Measurements from ENCODE around the gene CHMP4B. TPM values are rescaled to one million over a fixed set of nuclear protein-coding genes. Genes with fewer than 3 reads are reported as not detected.

Gene CHMP4B
- total and polyA plus RNA-seq, 12 donors = 87.5 to 246 (median 103) TPM

DNA sequence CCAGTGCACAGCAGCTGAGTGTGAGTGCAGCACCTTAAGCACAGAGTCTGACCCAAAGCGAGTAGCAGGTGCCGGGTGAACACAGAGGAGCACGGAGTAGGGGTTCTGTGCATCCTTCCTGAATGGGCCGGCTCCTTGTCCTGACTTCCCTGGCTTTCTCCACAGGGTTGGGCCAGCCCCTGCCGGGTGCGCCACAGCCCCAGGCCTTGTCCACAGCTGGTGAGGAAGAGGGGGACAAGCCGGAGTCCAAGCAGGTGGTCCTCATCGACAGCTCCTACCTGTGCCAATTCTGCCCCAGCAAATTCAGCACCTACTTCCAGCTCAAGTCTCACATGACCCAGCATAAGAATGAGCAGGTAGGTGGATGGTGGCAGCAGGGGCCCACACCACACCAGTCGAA lies 44.5 kb upstream of the CHMP4B start:
- no peak for DNase-seq
- WGBS, 2 donors = 93 to 94% methylated on average over 9 of the region's 9 CpGs
- TF ChIP-seq, protein P1, sequence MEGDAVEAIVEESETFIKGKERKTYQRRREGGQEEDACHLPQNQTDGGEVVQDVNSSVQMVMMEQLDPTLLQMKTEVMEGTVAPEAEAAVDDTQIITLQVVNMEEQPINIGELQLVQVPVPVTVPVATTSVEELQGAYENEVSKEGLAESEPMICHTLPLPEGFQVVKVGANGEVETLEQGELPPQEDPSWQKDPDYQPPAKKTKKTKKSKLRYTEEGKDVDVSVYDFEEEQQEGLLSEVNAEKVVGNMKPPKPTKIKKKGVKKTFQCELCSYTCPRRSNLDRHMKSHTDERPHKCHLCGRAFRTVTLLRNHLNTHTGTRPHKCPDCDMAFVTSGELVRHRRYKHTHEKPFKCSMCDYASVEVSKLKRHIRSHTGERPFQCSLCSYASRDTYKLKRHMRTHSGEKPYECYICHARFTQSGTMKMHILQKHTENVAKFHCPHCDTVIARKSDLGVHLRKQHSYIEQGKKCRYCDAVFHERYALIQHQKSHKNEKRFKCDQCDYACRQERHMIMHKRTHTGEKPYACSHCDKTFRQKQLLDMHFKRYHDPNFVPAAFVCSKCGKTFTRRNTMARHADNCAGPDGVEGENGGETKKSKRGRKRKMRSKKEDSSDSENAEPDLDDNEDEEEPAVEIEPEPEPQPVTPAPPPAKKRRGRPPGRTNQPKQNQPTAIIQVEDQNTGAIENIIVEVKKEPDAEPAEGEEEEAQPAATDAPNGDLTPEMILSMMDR (IDR thresholded peaks at IDR 0.05) = no peak
- intact Hi-C loops (cut with DNase I) = no loop called here
- no peaks in the 10 kb centered on the region for H3K27me3 ChIP-seq
- ATAC-seq = no peak
- peaks cover 0 to 69% (median 10%) of the 10 kb centered on the region in 9 donors for H3K36me3 ChIP-seq
- no peak overlapping the region for H3K27ac ChIP-seq
- H3K9me3 ChIP-seq = no peaks in the 10 kb centered on the region
- H3K4me3 ChIP-seq = no peak overlapping the region
- peaks cover 0 to 3% (median 0%) of the 10 kb centered on the region in 9 donors for H3K4me1 ChIP-seq

DNA sequence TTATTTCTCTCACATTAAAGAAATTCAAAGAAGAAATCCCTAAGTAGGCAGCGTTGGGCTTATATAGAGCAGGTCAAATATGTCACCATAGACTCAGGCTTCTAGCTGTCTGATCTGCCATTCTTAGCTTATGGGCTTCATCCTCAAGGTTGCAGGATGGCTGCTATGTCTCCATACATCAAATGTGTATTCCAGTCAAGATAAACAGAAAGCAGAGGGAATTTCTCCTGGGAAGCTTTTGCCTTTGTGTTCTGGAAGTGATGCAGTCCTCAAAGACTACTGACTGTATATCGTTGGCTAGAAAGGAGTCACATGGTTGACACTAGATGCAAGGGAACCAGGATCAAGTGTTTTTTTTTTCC lies 43.4 kb upstream of the CHMP4B start:
- H3K4me3 ChIP-seq = no peak overlapping the region
- H3K27me3 ChIP-seq = no peaks in the 10 kb centered on the region
- TF ChIP-seq, protein P1 (IDR thresholded peaks at IDR 0.05) = no peak
- H3K9me3 ChIP-seq = no peaks in the 10 kb centered on the region
- H3K36me3 ChIP-seq = peaks cover 0 to 60% (median 10%) of the 10 kb centered on the region in 9 donors
- intact Hi-C loops (cut with DNase I) = no loop called here
- H3K27ac ChIP-seq = no peak overlapping the region
- WGBS, 2 donors = 95 to 98% methylated on average over 2 of the region's 2 CpGs
- DNase-seq = no peak
- H3K4me1 ChIP-seq = peaks cover 0 to 3% (median 0%) of the 10 kb centered on the region in 9 donors
- no peak for ATAC-seq

DNA sequence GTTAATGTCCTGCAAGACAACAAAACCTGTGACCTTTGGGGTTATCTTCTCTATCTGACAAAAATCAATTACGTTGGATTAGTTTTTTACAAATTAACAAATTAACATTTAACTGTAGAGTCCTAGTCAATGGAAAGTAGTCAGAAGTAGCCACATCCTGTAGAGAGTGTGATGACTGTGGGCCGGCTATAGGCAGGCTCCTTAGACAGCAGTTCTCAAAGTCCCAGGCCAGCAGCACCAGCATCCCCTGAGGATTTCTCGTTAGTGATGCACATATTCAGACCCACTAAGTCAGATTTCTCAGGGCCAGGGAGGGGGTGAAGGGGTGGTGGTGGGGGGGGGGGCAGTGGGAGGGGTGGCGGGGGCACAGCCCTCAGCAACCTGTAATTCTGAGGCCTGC lies 42.1 kb upstream of the CHMP4B start:
- WGBS, 2 donors = 88 to 90% methylated on average over 4 of the region's 4 CpGs
- H3K4me1 ChIP-seq = peaks cover 0 to 6% (median 0%) of the 10 kb centered on the region in 9 donors
- ATAC-seq = no peak
- no peaks in the 10 kb centered on the region for H3K27me3 ChIP-seq
- H3K36me3 ChIP-seq = peaks cover 0 to 56% (median 10%) of the 10 kb centered on the region in 9 donors
- TF ChIP-seq, protein P1 (IDR thresholded peaks at IDR 0.05) = no peak
- no peak for DNase-seq
- no peaks in the 10 kb centered on the region for H3K9me3 ChIP-seq
- no peak overlapping the region for H3K27ac ChIP-seq
- intact Hi-C loops (cut with DNase I) = no loop called here
- H3K4me3 ChIP-seq = no peak overlapping the region

DNA sequence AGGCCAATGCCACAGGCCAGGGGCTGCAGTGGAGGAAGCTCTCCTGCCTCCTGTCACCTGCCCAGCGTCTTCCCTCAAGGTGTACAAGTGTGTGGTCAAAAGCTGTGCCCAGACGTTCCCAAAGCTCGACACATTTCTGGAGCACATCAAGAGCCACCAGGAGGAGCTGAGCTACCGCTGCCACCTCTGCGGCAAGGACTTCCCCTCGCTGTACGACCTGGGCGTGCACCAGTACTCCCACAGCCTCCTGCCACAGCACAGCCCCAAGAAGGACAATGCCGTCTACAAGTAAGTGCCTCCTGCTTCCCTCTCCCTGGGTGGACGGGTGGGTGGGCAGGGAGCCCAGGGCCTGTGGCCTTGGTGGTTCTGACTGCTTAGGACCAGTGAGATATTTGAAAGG lies 41.1 kb upstream of the CHMP4B start:
- ATAC-seq = peak in 7 of 8 donors; percentile 25 to 84 (median 67)
- peak; percentile 24 to 27 for DNase-seq
- 67 to 69% methylated on average over 10 of the region's 10 CpGs for WGBS, 2 donors

More for the DNA sequence above, 41.1 kb upstream of the CHMP4B start:
- Histone ChIP-seq H3K36me3 (peaks cover 0 to 56% (median 10%) of the 10 kb centered on the region in 9 donors), H3K4me1 (peaks cover 0 to 9% (median 0%) of the 10 kb centered on the region in 9 donors), H3K27ac (no peak overlapping the region), H3K9me3 (no peaks in the 10 kb centered on the region), H3K27me3 (no peaks in the 10 kb centered on the region), H3K4me3 (no peak overlapping the region)
- TF ChIP-seq, protein P1 (IDR thresholded peaks at IDR 0.05) = peak in 6 of 9 donors; percentile 29 to 58 (median 36)
- intact Hi-C loops (cut with DNase I) = no loop called here

Data from heart right ventricle (tissue), 16 donors.